ENCODE measurements around the gene CHAF1A.

The CHAF1A gene

DNA sequence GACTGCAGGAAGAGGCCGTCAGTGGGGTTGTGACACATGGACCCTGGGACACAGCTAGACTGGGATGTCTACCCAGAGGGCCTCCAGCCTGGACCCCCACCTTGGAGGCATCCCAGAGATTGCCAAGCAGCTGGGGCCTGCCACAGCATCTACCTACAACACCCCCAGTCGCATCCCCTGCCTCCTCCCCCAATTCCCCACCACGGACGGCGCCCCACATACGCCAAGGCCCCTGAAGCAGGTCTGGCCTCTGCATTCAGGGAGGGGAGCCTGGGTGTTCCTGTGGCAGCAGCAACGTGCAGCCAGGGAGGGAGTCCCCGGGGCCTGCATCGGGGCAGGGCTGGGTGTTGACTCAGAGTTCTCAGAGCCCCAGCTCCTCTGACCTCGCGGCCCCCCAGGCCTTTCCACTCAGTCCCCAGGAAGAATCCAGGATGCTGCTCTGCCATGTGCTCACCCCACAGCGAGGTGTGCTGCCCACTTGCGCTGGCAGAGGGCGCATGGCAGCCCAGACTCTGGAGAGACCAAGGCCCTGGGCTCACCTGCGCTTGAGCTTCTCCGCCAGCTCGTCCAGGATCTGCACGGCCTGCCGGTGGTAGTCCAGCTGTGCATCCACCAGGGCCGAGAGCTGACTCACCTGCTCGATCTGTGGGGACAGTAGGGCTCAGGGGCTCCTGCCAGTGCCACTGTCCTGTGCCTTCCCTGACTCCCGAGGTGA lies 39.5 kb upstream of the CHAF1A start:
- Histone ChIP-seq H3K4me1 (ENCODE audit: control insufficient read depth, insufficient read depth, low read length) (no peaks in the 10 kb centered on the region), H3K4me3 (ENCODE audit: low read depth, low read length) (no peak overlapping the region), H3K27ac (ENCODE audit: extremely low read depth, low read depth, low read length) (no peak overlapping the region), H3K9me3 (ENCODE audit: control insufficient read depth, insufficient read depth, low read depth, low read length) (no peaks in the 10 kb centered on the region), H3K36me3 (ENCODE audit: control insufficient read depth in 2 of 2, insufficient read depth in 1 of 2, low read length in 2 of 2) (peaks cover 9 to 86% of the 10 kb centered on the region in 2 experiments; a peak in 2 of 3 replicates)
- CTCF ChIA-PET: interaction anchor here (0.5 to 2.7 kb wide), 6 partner anchors 10 to 427 kb away, joined by 3 to 17 read pairs (median 9); partner anchors contain the start of gene SH3GL1
- no peak for TF ChIP-seq ZNF677 (tag by site-specific recombination; IDR thresholded peaks at IDR 0.05)
- TF ChIP-seq, protein P1, sequence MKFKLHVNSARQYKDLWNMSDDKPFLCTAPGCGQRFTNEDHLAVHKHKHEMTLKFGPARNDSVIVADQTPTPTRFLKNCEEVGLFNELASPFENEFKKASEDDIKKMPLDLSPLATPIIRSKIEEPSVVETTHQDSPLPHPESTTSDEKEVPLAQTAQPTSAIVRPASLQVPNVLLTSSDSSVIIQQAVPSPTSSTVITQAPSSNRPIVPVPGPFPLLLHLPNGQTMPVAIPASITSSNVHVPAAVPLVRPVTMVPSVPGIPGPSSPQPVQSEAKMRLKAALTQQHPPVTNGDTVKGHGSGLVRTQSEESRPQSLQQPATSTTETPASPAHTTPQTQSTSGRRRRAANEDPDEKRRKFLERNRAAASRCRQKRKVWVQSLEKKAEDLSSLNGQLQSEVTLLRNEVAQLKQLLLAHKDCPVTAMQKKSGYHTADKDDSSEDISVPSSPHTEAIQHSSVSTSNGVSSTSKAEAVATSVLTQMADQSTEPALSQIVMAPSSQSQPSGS (tag by site-specific recombination; IDR thresholded peaks at IDR 0.05; ENCODE audit: low read depth): no peak
- TF ChIP-seq SCRT2 (tag by site-specific recombination; IDR thresholded peaks at IDR 0.05): no peak
- TF ChIP-seq, protein P2, sequence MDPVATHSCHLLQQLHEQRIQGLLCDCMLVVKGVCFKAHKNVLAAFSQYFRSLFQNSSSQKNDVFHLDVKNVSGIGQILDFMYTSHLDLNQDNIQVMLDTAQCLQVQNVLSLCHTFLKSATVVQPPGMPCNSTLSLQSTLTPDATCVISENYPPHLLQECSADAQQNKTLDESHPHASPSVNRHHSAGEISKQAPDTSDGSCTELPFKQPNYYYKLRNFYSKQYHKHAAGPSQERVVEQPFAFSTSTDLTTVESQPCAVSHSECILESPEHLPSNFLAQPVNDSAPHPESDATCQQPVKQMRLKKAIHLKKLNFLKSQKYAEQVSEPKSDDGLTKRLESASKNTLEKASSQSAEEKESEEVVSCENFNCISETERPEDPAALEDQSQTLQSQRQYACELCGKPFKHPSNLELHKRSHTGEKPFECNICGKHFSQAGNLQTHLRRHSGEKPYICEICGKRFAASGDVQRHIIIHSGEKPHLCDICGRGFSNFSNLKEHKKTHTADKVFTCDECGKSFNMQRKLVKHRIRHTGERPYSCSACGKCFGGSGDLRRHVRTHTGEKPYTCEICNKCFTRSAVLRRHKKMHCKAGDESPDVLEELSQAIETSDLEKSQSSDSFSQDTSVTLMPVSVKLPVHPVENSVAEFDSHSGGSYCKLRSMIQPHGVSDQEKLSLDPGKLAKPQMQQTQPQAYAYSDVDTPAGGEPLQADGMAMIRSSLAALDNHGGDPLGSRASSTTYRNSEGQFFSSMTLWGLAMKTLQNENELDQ (tag by site-specific recombination; IDR thresholded peaks at IDR 0.05; ENCODE audit: low read depth): no peak
- TF ChIP-seq ZNF404 (tag by site-specific recombination; IDR thresholded peaks at IDR 0.05): no peak
- TF ChIP-seq ZNF830 (tag by site-specific recombination; IDR thresholded peaks at IDR 0.05; ENCODE audit: low read depth): no peak
- no peak for TF ChIP-seq ZNF514 (tag by site-specific recombination; IDR thresholded peaks at IDR 0.05)
- TF ChIP-seq GLIS1 (tag by site-specific recombination; IDR thresholded peaks at IDR 0.05): peak; percentile 31
- no peak for TF ChIP-seq ZNF670 (tag by site-specific recombination; IDR thresholded peaks at IDR 0.05; ENCODE audit: low read depth)
- TF ChIP-seq, protein P3, sequence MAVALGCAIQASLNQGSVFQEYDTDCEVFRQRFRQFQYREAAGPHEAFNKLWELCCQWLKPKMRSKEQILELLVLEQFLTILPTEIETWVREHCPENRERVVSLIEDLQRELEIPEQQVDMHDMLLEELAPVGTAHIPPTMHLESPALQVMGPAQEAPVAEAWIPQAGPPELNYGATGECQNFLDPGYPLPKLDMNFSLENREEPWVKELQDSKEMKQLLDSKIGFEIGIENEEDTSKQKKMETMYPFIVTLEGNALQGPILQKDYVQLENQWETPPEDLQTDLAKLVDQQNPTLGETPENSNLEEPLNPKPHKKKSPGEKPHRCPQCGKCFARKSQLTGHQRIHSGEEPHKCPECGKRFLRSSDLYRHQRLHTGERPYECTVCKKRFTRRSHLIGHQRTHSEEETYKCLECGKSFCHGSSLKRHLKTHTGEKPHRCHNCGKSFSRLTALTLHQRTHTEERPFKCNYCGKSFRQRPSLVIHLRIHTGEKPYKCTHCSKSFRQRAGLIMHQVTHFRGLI (tag by site-specific recombination; IDR thresholded peaks at IDR 0.05): no peak
- peak; percentile 71 for TF ChIP-seq ZNF600 (tag by site-specific recombination; IDR thresholded peaks at IDR 0.05)
- TF ChIP-seq YY1 (tag by site-specific recombination; IDR thresholded peaks at IDR 0.05): no peak
- TF ChIP-seq ZNF571 (tag by site-specific recombination; IDR thresholded peaks at IDR 0.05): no peak
- TF ChIP-seq ZFP69B (tag by site-specific recombination; IDR thresholded peaks at IDR 0.05): no peak
- no peak for TF ChIP-seq BCL11B (tag by site-specific recombination; IDR thresholded peaks at IDR 0.05; ENCODE audit: low read depth)
- TF ChIP-seq, protein P4, sequence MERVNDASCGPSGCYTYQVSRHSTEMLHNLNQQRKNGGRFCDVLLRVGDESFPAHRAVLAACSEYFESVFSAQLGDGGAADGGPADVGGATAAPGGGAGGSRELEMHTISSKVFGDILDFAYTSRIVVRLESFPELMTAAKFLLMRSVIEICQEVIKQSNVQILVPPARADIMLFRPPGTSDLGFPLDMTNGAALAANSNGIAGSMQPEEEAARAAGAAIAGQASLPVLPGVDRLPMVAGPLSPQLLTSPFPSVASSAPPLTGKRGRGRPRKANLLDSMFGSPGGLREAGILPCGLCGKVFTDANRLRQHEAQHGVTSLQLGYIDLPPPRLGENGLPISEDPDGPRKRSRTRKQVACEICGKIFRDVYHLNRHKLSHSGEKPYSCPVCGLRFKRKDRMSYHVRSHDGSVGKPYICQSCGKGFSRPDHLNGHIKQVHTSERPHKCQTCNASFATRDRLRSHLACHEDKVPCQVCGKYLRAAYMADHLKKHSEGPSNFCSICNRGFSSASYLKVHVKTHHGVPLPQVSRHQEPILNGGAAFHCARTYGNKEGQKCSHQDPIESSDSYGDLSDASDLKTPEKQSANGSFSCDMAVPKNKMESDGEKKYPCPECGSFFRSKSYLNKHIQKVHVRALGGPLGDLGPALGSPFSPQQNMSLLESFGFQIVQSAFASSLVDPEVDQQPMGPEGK (tag by site-specific recombination; IDR thresholded peaks at IDR 0.05): no peak
- peak; percentile 32; the same call in 1 of the 2 replicates for TF ChIP-seq GLIS2 (tag by site-specific recombination; IDR thresholded peaks at IDR 0.05)
- no peak for TF ChIP-seq ZNF114 (tag by site-specific recombination; IDR thresholded peaks at IDR 0.05)
- TF ChIP-seq ZIC2 (tag by site-specific recombination; IDR thresholded peaks at IDR 0.05): peak; percentile 36; the same call in 1 of the 2 replicates
- TF ChIP-seq, protein P5, sequence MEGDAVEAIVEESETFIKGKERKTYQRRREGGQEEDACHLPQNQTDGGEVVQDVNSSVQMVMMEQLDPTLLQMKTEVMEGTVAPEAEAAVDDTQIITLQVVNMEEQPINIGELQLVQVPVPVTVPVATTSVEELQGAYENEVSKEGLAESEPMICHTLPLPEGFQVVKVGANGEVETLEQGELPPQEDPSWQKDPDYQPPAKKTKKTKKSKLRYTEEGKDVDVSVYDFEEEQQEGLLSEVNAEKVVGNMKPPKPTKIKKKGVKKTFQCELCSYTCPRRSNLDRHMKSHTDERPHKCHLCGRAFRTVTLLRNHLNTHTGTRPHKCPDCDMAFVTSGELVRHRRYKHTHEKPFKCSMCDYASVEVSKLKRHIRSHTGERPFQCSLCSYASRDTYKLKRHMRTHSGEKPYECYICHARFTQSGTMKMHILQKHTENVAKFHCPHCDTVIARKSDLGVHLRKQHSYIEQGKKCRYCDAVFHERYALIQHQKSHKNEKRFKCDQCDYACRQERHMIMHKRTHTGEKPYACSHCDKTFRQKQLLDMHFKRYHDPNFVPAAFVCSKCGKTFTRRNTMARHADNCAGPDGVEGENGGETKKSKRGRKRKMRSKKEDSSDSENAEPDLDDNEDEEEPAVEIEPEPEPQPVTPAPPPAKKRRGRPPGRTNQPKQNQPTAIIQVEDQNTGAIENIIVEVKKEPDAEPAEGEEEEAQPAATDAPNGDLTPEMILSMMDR (tag by site-specific recombination; IDR thresholded peaks at IDR 0.05): peak; percentile 59
- no peak for TF ChIP-seq ZNF433 (tag by site-specific recombination; IDR thresholded peaks at IDR 0.05; ENCODE audit: low read depth)
- no peak for TF ChIP-seq ZNF211 (tag by site-specific recombination; IDR thresholded peaks at IDR 0.05; ENCODE audit: low read depth)
- POLR2A ChIA-PET: interaction anchor here (1.2 to 3.6 kb wide), 4 partner anchors 13 to 96 kb away, joined by 3 to 15 read pairs (median 4); partner anchors contain the start of gene MPND

All from HEK293 (cell line).